GM19043 (cell line): ENCODE results near the gene CLIC3.

Experiments used
- ATAC-seq: cut with Tn5 transposase; IDR thresholded peaks from one replicate; pipeline ENCODE4 v1.9.1; 2021; ENCODE audit warnings: low read depth; ENCODE audit not compliant: unreplicated experiment

CLIC3 gene

GRCh38 chr9:136955202-136955942 lies 41.0 kb downstream of the CLIC3 start:
- ATAC-seq: no peak

GRCh38 chr9:136954270-136955083 lies 41.9 kb downstream of the CLIC3 start:
- ATAC-seq: no peak

DNA sequence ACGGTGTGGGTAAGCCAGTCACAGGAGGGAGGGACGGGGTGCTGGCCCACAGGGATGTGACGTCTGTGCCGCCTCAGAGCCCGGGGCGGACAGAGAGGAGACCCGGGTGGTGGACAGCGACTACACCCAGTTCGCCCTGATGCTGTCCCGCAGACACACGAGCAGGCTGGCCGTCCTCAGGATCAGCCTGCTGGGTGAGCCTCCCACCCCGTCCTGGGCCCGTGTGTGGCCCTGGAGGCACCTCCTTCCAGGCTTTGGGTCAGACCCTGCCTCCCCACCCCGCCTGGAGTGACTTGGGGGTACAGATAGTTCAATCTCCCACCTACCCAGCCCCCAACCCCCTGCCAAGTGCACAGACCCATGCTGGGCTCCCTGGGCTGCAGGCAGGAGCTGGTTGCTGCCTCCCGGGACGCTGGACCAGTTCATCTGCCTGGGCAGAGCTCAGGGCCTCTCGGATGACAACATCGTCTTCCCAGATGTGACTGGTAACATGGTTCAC lies 42.5 kb downstream of the CLIC3 start:
- no peak for ATAC-seq

DNA sequence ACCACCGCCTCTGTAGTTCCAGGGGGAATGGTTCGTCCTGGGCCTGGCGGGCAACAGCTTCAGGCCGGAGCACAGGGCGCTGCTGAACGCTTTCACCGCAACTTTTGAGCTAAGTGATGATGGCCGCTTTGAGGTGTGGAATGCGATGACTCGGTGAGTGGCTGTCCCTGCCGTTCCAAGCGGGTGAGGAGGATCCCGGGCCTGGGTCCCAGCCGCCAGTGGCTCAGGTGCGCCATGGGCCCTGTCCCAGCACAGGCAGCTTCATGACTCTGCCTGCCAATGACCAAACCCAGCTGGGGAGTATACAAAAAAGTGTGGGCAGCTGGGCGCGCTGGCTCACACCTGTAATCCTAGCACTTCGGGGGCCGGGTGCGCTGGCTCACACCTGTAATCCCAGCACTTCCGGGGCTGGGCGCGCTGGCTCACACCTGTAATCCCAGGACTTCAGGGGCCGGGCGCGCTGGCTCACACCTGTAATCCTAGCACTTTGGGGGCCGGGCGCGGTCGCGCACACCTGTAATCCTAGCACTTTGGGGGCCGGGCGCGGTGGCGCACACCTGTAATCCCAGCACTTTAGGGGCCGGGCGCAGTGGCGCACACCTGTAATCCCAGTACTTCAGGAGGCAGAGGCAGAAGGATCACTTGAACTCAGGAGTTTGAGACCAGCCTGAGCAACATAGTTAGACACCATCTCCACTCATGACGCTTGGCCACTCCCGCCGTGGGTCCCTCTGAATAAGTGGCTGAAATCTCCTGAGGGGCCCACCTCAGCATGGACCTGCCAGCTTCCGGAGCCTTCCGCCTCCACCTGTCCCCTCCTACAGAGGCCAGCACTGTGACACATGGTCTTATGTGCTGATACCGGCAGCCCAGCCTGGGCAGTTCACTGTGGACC lies 43.2 kb downstream of the CLIC3 start:
- no peak for ATAC-seq

GRCh38 chr9:136952321-136952850 lies 44.0 kb downstream of the CLIC3 start:
- ATAC-seq: no peak

GRCh38 chr9:136951541-136952320 lies 44.6 kb downstream of the CLIC3 start, which contains the start of gene LCN12:
Gene LCN12 (plus strand): TSS chr9:136952273. CDS start chr9:136952328, 55 bp downstream.
- ATAC-seq: no peak

GRCh38 chr9:136950656-136951276 lies 45.6 kb downstream of the CLIC3 start:
- ATAC-seq: no peak

DNA sequence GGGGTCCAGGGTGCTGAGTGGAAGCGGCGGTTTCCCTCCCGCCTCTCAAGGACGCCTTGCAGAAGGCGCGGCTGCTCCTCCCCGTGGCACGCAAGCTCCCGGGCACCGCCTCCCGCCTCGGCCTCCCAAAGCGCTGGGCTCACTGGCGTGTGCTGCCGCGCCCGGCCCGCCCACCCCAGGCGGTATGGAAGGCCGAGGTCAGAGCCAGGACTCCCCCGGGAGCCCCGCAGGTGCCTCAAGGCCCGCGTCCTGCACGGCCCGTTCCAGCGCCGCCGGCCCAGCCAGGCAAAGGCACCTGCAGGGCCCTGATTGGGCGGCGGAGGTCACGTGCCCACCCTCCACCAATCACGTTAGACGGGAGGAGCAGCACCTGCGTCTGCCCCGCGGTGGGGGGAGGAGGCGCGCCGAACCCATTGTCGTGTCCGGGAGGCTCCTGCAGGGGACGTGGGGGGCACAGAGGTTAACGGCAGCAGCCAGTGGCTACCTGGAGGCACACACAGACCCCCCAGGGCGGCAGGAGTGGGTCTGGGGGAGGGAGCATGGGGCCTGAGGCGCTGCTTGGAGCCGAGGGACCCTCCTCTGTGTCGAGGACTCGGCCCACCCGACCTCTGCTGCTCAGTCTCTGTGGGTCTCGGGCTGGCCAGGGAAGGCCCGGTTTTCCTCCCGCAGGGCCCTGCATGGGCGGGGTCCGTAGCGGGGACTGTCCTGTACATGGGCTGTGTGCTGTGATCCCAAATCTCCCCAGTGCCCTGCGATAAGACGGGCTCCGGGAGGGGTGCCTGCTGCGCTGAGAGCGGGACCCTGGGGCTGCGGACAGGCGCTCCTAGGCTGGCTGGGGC lies 46.3 kb downstream of the CLIC3 start:
- ATAC-seq: peak; percentile 91

DNA sequence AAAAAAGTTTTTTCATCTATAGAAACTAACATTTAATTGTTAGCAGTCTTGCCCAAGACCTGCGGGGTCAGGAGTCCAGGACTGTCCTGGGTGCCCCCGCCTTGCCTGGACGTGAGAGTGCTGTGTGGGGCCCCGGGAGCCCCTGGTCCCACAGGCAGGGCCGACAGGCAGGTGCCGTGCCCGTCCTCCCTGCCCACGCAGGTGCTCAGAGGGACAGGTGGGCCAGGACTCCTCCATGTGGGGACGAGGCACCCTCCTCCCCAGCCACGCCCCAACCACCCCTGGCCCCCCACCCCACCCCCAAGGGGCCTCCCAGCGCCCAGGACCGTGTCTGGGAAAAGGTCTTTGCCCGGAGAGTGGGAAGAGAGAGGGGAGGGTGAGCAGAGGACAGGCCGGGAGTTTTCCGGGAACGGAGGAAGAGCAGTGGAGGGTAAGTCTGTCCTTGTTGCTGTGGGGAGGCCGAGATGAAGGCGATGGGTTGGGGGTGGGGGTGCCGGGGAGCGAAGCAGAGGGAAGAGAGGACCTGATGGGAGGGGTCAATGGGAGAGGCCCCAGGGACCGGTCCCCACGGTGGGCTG lies 47.0 kb downstream of the CLIC3 start:
- no peak for ATAC-seq

- ATAC-seq: no peak
Observed at GRCh38 chr9:136947955-136948510, 48.3 kb downstream of the CLIC3 start.

DNA sequence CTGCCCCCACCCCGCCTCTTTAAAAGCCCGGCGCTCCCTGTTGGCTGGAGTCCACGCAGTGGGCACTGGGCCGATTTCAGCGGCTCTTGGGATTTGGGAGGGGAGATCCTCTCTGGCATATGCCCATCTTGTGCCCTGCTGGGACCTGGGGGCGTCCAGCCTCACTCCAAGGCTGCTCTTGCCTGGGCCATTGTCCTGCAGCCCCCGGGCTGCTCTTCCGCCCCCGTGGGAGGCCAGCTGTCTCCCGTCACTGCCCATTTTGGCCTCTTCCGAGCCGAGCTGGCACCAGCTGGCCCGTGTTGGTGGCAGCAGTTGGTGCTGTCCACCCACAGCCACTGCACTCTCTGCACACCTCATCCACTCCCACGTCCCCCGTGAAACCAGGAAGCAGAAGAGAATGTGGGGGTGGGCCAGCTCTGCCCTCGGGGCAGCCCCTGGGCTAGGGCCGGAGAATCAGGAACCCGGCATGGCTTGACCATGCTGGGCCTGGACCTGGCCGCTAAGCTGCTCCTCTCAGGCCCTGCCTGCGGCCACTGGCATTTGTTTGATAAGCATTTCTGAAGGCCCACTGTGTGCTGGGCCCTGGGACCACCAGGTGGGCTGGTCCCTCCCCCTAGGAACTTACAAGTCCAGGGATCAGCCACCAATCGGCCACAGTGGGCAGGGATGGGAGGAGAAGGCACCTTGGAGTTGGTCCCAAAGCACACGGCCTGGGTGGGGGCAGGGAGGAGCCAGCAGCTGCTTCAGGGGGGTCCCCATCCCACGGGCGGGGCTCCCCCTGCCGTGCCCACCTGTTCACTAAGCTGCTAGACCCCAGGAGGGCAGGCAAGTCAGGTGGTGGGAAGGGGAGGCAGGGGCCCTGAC lies 49.1 kb downstream of the CLIC3 start:
- no peak for ATAC-seq

DNA sequence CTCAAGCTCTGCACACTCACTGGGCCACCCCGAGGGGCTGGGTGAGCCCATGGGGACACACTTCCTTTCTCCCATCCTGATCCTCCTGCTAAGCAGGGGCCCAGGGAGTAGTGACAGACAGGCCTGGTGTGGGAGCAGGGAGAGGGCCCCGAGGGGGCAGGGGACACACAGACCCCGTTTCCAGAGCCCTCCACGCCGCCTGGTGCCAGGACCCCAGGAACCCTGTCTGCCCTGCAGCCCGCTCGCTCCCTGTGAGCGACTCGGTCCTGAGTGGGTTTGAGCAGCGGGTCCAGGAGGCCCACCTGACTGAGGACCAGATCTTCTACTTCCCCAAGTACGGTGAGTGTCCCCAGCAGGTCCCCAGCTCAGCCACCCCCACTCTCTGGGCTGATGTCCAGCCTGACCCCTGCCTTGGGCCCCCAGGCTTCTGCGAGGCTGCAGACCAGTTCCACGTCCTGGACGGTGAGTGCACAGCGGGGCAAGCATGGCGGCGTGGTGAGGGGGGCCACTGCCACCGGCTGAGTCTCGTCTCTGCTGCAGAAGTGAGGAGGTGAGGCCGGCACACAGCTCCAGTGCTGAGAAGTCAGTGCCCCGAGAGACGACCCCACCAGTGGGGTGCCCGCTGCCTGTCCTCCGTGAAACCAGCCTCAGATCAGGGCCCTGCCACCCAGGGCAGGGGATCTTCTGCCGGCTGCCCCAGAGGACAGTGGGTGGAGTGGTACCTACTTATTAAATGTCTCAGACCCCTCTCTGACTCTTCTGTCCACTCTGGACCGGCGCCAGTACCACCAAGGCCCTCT lies 49.9 kb downstream of the CLIC3 start:
- ATAC-seq: no peak

- ATAC-seq: no peak
Observed at GRCh38 chr9:136945333-136946227, 50.8 kb downstream of the CLIC3 start.
